Stimulated activated CD4-positive, alpha-beta T cell treated with anti-CD3 and anti-CD28 coated beads, Interleukin-12 subunit alpha, Interleukin-12 subunit beta, amount 100 ng/mL, for 24 hours (primary cell): Measurements from ENCODE around the gene CDC14C.
"Not testable (repeated sequence)": the region's sequence is repeated elsewhere in the genome, so short reads cannot be mapped to it uniquely, and the experiment has no call there.

ENCODE experiments used
- DNase-seq, 2 experiments: peaks; one replicate each; pipeline ENCODE4 v3.0.0-alpha.2; 2020; ENCODE audit warnings: low read depth in 2 of 2

CDC14C gene

GRCh38 chr7:48924433-48924832, at the start of gene CDC14C:
Gene CDC14C, plus strand, starts transcription at chr7:48924547. Its CDS starts 126 bp downstream, at chr7:48924673.
- no peak for DNase-seq

- no peak for DNase-seq
Measured at GRCh38 chr7:48875045-48875916, 49.1 kb upstream of the CDC14C start.

GRCh38 chr7:48876087-48876486, 48.3 kb upstream of the CDC14C start:
- no peak for DNase-seq

- no peak for DNase-seq
Measured at GRCh38 chr7:48880851-48881250, 43.5 kb upstream of the CDC14C start.

GRCh38 chr7:48887500-48887899, 36.8 kb upstream of the CDC14C start:
- DNase-seq: no peak

GRCh38 chr7:48894574-48894973, 29.8 kb upstream of the CDC14C start:
- DNase-seq: no peak

GRCh38 chr7:48899932-48900331, 24.4 kb upstream of the CDC14C start:
- DNase-seq: no peak

- DNase-seq: no peak
Measured at GRCh38 chr7:48901966-48902365, 22.4 kb upstream of the CDC14C start.

- no peak for DNase-seq
Measured at GRCh38 chr7:48904975-48905374, 19.4 kb upstream of the CDC14C start.

GRCh38 chr7:48905686-48906085, 18.7 kb upstream of the CDC14C start:
- DNase-seq: not testable (repeated sequence)

GRCh38 chr7:48909887-48910286, 14.5 kb upstream of the CDC14C start:
- DNase-seq: not testable (repeated sequence)

GRCh38 chr7:48931481-48931880, 7.1 kb downstream of the CDC14C start:
- no peak for DNase-seq

GRCh38 chr7:48932126-48932910, 8.0 kb downstream of the CDC14C start:
- DNase-seq: no peak

GRCh38 chr7:48933549-48934085, 9.3 kb downstream of the CDC14C start:
- no peak for DNase-seq

- no peak for DNase-seq
Measured at GRCh38 chr7:48938539-48939295, 14.4 kb downstream of the CDC14C start.

- no peak for DNase-seq
Measured at GRCh38 chr7:48943279-48943990, 19.1 kb downstream of the CDC14C start.

- no peak for DNase-seq
Measured at GRCh38 chr7:48955916-48956315, 31.6 kb downstream of the CDC14C start.

- no peak for DNase-seq
Measured at GRCh38 chr7:48959676-48960075, 35.3 kb downstream of the CDC14C start.

GRCh38 chr7:48962821-48963505, 38.6 kb downstream of the CDC14C start:
- DNase-seq: no peak

- no peak for DNase-seq
Measured at GRCh38 chr7:48964074-48964473, 39.7 kb downstream of the CDC14C start.

- DNase-seq: no peak
Measured at GRCh38 chr7:48971173-48971572, 46.8 kb downstream of the CDC14C start.
